Measurements from ENCODE around the gene COASY. TPM values are rescaled to one million over a fixed set of nuclear protein-coding genes. Genes with fewer than 3 reads are reported as not detected.
A peak's percentile ranks its signal among the peaks of the same experiment; 100 is the strongest.

The COASY gene
- total and polyA plus RNA-seq, 2 experiments from 2014 or later = 60.1 to 72.1 TPM

- peaks cover 8% of the 10 kb centered on the region for H3K4me1 ChIP-seq (ENCODE audit: insufficient read depth)
- peak overlapping the region; percentile 86 for H3K4me3 ChIP-seq
- H4K20me1 ChIP-seq (replicated peaks; ENCODE audit: insufficient read depth) = peaks cover 13% of the 10 kb centered on the region
- H3K27me3 Mint-ChIP-seq (ENCODE audit: insufficient read depth, low read depth, poor library complexity) = peaks cover 10% of the 10 kb centered on the region
- H3K9me2 ChIP-seq (ENCODE audit: insufficient read depth) = no peaks in the 10 kb centered on the region
- H2AFZ ChIP-seq = peak overlapping the region; percentile 49; the same call in 1 of the 2 replicates
- DNase-seq (ENCODE audit: low spot score) = peak; percentile 44
- H3K4me1 Mint-ChIP-seq = peaks cover 21% of the 10 kb centered on the region
- H3K4me3 Mint-ChIP-seq = peak overlapping the region; percentile 93
- H3F3A ChIP-seq (replicated peaks; ENCODE audit: low read depth) = peaks cover 41% of the 10 kb centered on the region
- peaks cover 21% of the 10 kb centered on the region for H3K79me2 ChIP-seq (replicated peaks; ENCODE audit: insufficient read depth)
- peaks cover 25% of the 10 kb centered on the region for H3K36me3 ChIP-seq (ENCODE audit: insufficient read depth)
- ATAC-seq = peak; percentile 25
- peak overlapping the region; percentile 85 for H3K4me2 ChIP-seq
- no peaks in the 10 kb centered on the region for H3K9me3 Mint-ChIP-seq
- peak overlapping the region; percentile 53 for H3K27ac ChIP-seq (ENCODE audit: low read depth)
- H3K27ac Mint-ChIP-seq = peak overlapping the region; percentile 93
- H3K36me3 Mint-ChIP-seq (ENCODE audit: low read depth) = peaks cover 55% of the 10 kb centered on the region
- no peaks in the 10 kb centered on the region for H3K27me3 ChIP-seq (ENCODE audit: insufficient read depth)
- TF ChIP-seq POLR2AphosphoS5 (IDR thresholded peaks at IDR 0.05; ENCODE audit: low read depth) (no peak), STAT1 (IDR thresholded peaks at IDR 0.05; ENCODE audit: unreplicated experiment) (no peak), ZNF462 (CRISPR knock-in tag; IDR thresholded peaks at IDR 0.05) (no peak), EZH2 (IDR thresholded peaks at IDR 0.05; ENCODE audit: low read depth, unreplicated experiment) (no peak), CTCF (conservative IDR thresholded peaks at IDR 0.05; ENCODE audit: low read depth in 2 of 2) (no peak), CREB1 (CRISPR knock-in tag; IDR thresholded peaks at IDR 0.05; ENCODE audit: low read depth) (no peak), JUNB (IDR thresholded peaks at IDR 0.05; ENCODE audit: unreplicated experiment) (no peak), EZH2phosphoT487 (IDR thresholded peaks at IDR 0.05; ENCODE audit: unreplicated experiment) (no peak), NANOG (IDR thresholded peaks at IDR 0.05; ENCODE audit: borderline replicate concordance) (no peak), ZNF331 (CRISPR knock-in tag; IDR thresholded peaks at IDR 0.05; ENCODE audit: low read depth) (no peak), ZNF114 (CRISPR knock-in tag; IDR thresholded peaks at IDR 0.05) (no peak)
- TF ChIP-seq, protein P1, sequence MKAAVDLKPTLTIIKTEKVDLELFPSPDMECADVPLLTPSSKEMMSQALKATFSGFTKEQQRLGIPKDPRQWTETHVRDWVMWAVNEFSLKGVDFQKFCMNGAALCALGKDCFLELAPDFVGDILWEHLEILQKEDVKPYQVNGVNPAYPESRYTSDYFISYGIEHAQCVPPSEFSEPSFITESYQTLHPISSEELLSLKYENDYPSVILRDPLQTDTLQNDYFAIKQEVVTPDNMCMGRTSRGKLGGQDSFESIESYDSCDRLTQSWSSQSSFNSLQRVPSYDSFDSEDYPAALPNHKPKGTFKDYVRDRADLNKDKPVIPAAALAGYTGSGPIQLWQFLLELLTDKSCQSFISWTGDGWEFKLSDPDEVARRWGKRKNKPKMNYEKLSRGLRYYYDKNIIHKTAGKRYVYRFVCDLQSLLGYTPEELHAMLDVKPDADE (IDR thresholded peaks at IDR 0.05) = no peak
- TF ChIP-seq, protein P2, sequence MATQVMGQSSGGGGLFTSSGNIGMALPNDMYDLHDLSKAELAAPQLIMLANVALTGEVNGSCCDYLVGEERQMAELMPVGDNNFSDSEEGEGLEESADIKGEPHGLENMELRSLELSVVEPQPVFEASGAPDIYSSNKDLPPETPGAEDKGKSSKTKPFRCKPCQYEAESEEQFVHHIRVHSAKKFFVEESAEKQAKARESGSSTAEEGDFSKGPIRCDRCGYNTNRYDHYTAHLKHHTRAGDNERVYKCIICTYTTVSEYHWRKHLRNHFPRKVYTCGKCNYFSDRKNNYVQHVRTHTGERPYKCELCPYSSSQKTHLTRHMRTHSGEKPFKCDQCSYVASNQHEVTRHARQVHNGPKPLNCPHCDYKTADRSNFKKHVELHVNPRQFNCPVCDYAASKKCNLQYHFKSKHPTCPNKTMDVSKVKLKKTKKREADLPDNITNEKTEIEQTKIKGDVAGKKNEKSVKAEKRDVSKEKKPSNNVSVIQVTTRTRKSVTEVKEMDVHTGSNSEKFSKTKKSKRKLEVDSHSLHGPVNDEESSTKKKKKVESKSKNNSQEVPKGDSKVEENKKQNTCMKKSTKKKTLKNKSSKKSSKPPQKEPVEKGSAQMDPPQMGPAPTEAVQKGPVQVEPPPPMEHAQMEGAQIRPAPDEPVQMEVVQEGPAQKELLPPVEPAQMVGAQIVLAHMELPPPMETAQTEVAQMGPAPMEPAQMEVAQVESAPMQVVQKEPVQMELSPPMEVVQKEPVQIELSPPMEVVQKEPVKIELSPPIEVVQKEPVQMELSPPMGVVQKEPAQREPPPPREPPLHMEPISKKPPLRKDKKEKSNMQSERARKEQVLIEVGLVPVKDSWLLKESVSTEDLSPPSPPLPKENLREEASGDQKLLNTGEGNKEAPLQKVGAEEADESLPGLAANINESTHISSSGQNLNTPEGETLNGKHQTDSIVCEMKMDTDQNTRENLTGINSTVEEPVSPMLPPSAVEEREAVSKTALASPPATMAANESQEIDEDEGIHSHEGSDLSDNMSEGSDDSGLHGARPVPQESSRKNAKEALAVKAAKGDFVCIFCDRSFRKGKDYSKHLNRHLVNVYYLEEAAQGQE (IDR thresholded peaks at IDR 0.05; ENCODE audit: unreplicated experiment) = no peak
Measured at GRCh38 chr17:42577140-42577531, 15.2 kb downstream of the COASY start.

Measured in GM23338 (cell line).